MCF 10A (cell line): Measurements from ENCODE around the gene GLDN. TPM values are rescaled to one million over a fixed set of nuclear protein-coding genes. Genes with fewer than 3 reads are reported as not detected.
A peak's percentile ranks its signal among the peaks of the same experiment; 100 is the strongest.
"Not testable (repeated sequence)": the region's sequence is repeated elsewhere in the genome, so short reads cannot be mapped to it uniquely, and the experiment has no call there.

Experiments
- BruUV-seq: library from RNA; stranded (reverse); fragments of 400-500 nt; replicated peaks from 2 replicates; lab custom pipeline; 2021; lab: Mats Ljungman, UMichigan
- CTCF ChIA-PET: fragments of 300-600 bp; sonication (Branson Sonifier 250); formaldehyde crosslinking; extraction: SDS; loops from one replicate; lab custom pipeline; 2021; ENCODE audit warnings: antibody characterized with exemption, inconsistent platforms; lab: Yijun Ruan, JAX
- POLR2A ChIA-PET: fragments of 300-600, 350-650 bp; sonication (Branson Sonifier 250); formaldehyde crosslinking; extraction: SDS; loops from one replicate; lab custom pipeline; 2020; ENCODE audit warnings: antibody characterized with exemption, inconsistent platforms; lab: Yijun Ruan, JAX
- DNase-seq: peaks from one replicate; pipeline ENCODE4 v3.0.0-alpha.2; 2018; ENCODE audit not compliant: unreplicated experiment
- H3K27ac Mint-ChIP-seq: one replicate; pipeline ENCODE4 v1.8.0; 2022; ENCODE audit warnings: mild to moderate bottlenecking, low read depth, mixed read lengths; ENCODE audit not compliant: unreplicated experiment
- H3K27me3 Mint-ChIP-seq: one replicate; pipeline ENCODE4 v1.8.0; 2022; ENCODE audit warnings: mixed read lengths; ENCODE audit not compliant: insufficient read depth, unreplicated experiment
- H3K36me3 Mint-ChIP-seq: one replicate; pipeline ENCODE4 v1.8.0; 2022; ENCODE audit warnings: mild to moderate bottlenecking, moderate library complexity, mixed read lengths; ENCODE audit not compliant: insufficient read depth, unreplicated experiment
- H3K4me1 Mint-ChIP-seq: one replicate; pipeline ENCODE4 v1.8.0; 2022; ENCODE audit warnings: mixed read lengths; ENCODE audit not compliant: insufficient read depth, unreplicated experiment
- H3K4me3 Mint-ChIP-seq: one replicate; pipeline ENCODE4 v1.8.0; 2022; ENCODE audit warnings: mild to moderate bottlenecking, moderate library complexity, mixed read lengths; ENCODE audit not compliant: unreplicated experiment
- H3K9me3 Mint-ChIP-seq: one replicate; pipeline ENCODE4 v1.8.0; 2022; ENCODE audit warnings: mixed read lengths; ENCODE audit not compliant: unreplicated experiment
- intact Hi-C: fragments of 100-400 bp; cut with micrococcal nuclease; formaldehyde crosslinking; loops from 2 replicates; pipeline ENCODE4 v1.14.1; 2022
- total RNA-seq: library from RNA; stranded (reverse); gene quantifications from 2 replicates; pipeline ENCODE4 v1.2.3, GENCODE V29; 2022
- TF ChIP-seq, protein P1 (sequence below): fragments of 200-600 bp; IDR thresholded peaks from one replicate; pipeline ENCODE4 v1.8.0; 2022; ENCODE audit warnings: antibody characterized with exemption, mild to moderate bottlenecking; ENCODE audit not compliant: unreplicated experiment

GLDN gene
- total RNA-seq, 1 experiment from 2014 or later, result not detected

DNA sequence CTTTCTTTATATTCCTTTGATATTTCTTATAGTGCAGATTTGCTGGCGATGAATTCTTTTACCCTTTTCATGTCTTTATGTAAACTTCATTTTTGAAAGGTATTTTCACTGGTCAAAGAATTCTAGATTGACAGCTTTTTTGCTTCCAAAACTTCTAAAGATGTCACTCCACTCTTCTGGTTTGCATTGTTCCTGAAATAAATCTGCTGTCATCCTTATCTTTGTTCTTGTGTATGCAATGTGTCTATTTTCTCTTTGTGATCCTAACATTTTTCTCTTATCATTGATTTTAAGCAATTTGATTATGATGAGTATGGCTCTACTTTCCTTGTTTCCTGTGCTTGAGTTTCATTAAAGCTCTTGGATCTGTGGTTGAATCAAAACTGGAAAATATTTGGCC is 103.4 kb downstream of the GLDN start:
- DNase-seq, result no peak
- no TSS peak for BruUV-seq
- Mint-ChIP-seq H3K27ac (no peak overlapping the region), H3K36me3 (peaks cover 19% of the 10 kb centered on the region), H3K9me3 (peaks cover 9% of the 10 kb centered on the region), H3K27me3 (no peaks in the 10 kb centered on the region), H3K4me1 (peaks cover 7% of the 10 kb centered on the region), H3K4me3 (no peak overlapping the region)
- ChIA-PET CTCF (interaction anchor here (0.7 to 1.2 kb wide), 2 partner anchors 62 to 284 kb away, joined by 3 to 4 read pairs; no protein-coding TSS in a partner anchor), POLR2A (interaction anchor here (0.6 kb wide), 1 partner anchor 12 kb away, joined by 3 read pairs; no protein-coding TSS in a partner anchor)
- intact Hi-C loops, result no loop called here
- TF ChIP-seq, protein P1, sequence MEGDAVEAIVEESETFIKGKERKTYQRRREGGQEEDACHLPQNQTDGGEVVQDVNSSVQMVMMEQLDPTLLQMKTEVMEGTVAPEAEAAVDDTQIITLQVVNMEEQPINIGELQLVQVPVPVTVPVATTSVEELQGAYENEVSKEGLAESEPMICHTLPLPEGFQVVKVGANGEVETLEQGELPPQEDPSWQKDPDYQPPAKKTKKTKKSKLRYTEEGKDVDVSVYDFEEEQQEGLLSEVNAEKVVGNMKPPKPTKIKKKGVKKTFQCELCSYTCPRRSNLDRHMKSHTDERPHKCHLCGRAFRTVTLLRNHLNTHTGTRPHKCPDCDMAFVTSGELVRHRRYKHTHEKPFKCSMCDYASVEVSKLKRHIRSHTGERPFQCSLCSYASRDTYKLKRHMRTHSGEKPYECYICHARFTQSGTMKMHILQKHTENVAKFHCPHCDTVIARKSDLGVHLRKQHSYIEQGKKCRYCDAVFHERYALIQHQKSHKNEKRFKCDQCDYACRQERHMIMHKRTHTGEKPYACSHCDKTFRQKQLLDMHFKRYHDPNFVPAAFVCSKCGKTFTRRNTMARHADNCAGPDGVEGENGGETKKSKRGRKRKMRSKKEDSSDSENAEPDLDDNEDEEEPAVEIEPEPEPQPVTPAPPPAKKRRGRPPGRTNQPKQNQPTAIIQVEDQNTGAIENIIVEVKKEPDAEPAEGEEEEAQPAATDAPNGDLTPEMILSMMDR, result no peak

DNA sequence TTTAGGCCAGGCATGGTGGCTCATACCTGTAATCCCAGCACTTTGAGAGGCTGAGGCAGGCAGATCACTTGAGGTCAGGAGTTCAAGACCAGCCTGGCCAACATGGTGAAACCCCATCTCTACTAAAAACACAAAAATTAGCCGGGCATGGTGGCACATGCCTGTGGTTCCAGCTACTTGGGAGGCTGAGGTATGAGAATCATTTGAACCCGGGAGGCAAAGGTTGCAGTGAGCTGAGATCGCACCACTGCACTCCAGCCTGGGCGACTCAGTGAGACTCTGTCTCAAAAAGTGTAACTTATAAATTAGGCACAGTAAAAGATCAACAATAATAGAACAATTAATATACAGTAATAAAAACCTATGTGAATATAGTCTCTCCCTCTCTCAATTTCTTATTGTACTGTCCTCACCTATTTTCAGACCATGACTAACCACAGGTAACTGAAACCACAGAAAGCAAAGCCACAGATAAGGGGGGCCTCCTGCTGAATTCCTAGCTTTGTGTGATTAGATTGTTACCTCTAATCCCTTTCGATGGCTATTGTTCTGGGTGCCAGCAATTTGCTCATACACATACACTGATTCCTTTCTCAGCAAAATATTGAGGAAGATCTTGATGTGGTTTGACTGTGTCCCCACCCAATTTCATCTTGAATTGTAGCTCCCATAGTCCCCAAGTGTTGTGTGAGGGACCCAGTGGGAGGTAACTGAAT is 104.7 kb downstream of the GLDN start:
- POLR2A ChIA-PET, H3K4me3 Mint-ChIP-seq, H3K9me3 Mint-ChIP-seq, DNase-seq, intact Hi-C loops, H3K27me3 Mint-ChIP-seq, H3K27ac Mint-ChIP-seq, BruUV-seq: not testable (repeated sequence)
- peaks cover 22% of the 10 kb centered on the region for H3K36me3 Mint-ChIP-seq
- CTCF ChIA-PET, result interaction anchor here (0.6 kb wide), 1 partner anchor 13 kb away, joined by 4 read pairs; no protein-coding TSS in a partner anchor
- peaks cover 14% of the 10 kb centered on the region for H3K4me1 Mint-ChIP-seq

DNA sequence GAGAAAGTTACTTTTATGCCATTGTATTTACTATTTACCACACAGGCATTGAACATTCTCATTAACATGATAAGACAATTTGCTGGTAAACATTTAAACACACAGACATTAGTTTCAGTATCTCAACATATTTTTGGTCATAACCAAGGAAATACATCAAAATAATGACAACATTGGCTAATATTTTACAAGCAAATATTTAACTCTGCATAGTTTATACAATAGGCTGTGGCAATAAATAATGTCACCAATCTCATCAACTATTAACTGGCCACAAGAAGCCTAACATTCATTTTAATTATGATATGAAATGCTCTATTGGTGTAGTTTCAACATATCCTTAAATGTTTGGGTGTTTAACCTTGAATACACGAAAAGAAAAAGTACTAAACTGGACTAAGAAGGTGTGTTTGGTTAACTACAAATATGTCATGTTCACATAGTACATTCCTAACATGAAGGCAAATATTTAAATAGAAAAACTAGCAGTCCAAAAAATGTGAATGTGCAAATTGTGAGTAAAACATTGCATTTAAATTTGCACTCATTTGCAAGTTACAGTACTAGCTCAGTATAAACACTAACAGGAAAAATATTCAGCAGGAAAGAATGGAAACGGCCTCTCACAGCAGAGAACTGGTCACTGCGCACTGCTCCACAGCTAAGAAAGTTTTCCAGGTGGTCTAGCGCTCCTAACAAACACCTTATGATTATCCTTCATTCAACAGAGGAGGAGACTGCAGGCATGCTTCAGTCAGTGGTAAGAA is 106.6 kb downstream of the GLDN start:
- DNase-seq, result no peak
- Mint-ChIP-seq H3K36me3 (peaks cover 25% of the 10 kb centered on the region), H3K27me3 (no peaks in the 10 kb centered on the region), H3K4me1 (peaks cover 14% of the 10 kb centered on the region), H3K9me3 (peaks cover 9% of the 10 kb centered on the region), H3K4me3 (no peak overlapping the region), H3K27ac (no peak overlapping the region)
- intact Hi-C loops, result no loop called here
- CTCF ChIA-PET, result interaction anchor here (0.6 to 1.1 kb wide), 2 partner anchors 44 to 57 kb away, joined by 3 read pairs; no protein-coding TSS in a partner anchor
- no TSS peak for BruUV-seq
- TF ChIP-seq, protein P1, result no peak
- POLR2A ChIA-PET, result interaction anchor here (0.5 kb wide), 1 partner anchor 20 kb away, joined by 4 read pairs; no protein-coding TSS in a partner anchor

DNA sequence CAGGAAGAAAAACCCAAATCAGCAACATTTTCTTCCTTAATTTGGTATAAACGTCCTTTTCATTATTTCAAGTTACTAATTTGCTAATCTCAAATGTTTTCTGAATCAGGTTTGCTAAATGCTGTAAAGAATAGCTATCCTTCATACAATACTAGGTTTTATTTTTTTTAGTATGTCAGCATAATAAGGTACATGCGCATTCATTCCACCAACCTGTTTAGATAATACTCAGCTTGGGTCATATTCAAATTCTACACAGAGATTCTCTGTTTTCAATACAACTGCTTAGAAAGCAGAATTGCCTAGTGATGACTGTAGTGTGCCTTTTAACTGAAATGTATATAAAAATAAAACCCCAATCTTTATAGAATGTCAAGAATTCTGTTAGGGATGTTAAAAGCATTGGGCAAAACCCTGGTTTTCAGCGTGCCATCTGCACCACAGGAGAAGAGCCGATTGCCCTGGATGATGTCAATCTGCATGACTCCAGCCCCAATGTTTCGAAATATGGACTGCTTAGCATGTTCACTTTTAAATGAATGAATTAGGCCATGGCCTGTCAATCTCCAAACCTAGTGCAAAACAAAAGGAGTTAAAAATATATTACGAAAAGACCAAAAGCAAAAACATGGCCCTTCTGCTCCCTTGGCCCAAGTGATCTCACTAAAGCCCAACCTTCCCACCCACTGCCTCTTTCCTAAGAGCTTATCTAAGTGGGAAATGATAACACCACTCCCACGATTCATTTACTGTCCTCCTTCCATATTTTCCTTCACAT is 107.4 kb downstream of the GLDN start:
- Mint-ChIP-seq H3K4me1 (peaks cover 14% of the 10 kb centered on the region), H3K9me3 (peaks cover 9% of the 10 kb centered on the region), H3K27me3 (no peaks in the 10 kb centered on the region), H3K36me3 (peaks cover 32% of the 10 kb centered on the region), H3K27ac (no peak overlapping the region), H3K4me3 (no peak overlapping the region)
- ChIA-PET POLR2A (interaction anchor here (0.5 kb wide), 1 partner anchor 21 kb away, joined by 4 read pairs; no protein-coding TSS in a partner anchor), CTCF (interaction anchor here (0.6 kb wide), 1 partner anchor 13 kb away, joined by 4 read pairs; no protein-coding TSS in a partner anchor)
- intact Hi-C loops, result no loop called here
- TF ChIP-seq, protein P1, result no peak
- BruUV-seq, result no TSS peak
- peak; percentile 42 for DNase-seq
